Natural killer cell (primary cell): ENCODE data around the gene PEX14. TPM values are rescaled to one million over a fixed set of nuclear protein-coding genes. Genes with fewer than 3 reads are reported as not detected.

Experiments used
- ATAC-seq, 3 donors: fragments of 150-1000 bp in 2 of 3; fragments of 200-7000 bp in 1 of 3; cut with Tn5 transposase; 1 replicate in 1 of 3; 2 replicates in 2 of 3; pipeline ENCODE4 v1.10.0; 2021; ENCODE audit warnings: mild to moderate bottlenecking in 2 of 3, moderate library complexity in 2 of 3
- DNase-seq, 2 donors: peaks; one replicate each; pipeline versions ENCODE4 v3.0.0 to v3.0.0-alpha.2; 2013 to 2021; ENCODE audit warnings: mixed read lengths in 1 of 2
- H3K27ac ChIP-seq: one replicate; pipeline ENCODE4 v1.5.1; 2013; ENCODE audit warnings: mild to moderate bottlenecking, low read length
- H3K27me3 ChIP-seq: one replicate; pipeline ENCODE4 v1.6.1; 2013; ENCODE audit warnings: low read length; ENCODE audit not compliant: control insufficient read depth, insufficient read depth
- H3K36me3 ChIP-seq: one replicate; pipeline ENCODE4 v1.6.1; 2013; ENCODE audit warnings: low read length; ENCODE audit not compliant: control insufficient read depth, insufficient read depth
- H3K4me1 ChIP-seq: one replicate; pipeline ENCODE4 v1.6.1; 2013; ENCODE audit warnings: low read length; ENCODE audit not compliant: control insufficient read depth, insufficient read depth
- H3K4me3 ChIP-seq: one replicate; pipeline ENCODE4 v1.5.1; 2013; ENCODE audit warnings: low read length
- H3K9me3 ChIP-seq: one replicate; pipeline ENCODE4 v1.6.1; 2013; ENCODE audit warnings: low read length; ENCODE audit not compliant: control insufficient read depth, insufficient read depth
- H3K27ac Mint-ChIP-seq, 2 donors: one replicate each; pipeline ENCODE4 v1.8.0; 2022; ENCODE audit warnings: mild to moderate bottlenecking in 2 of 2, mixed read lengths in 2 of 2, moderate library complexity in 1 of 2
- H3K27me3 Mint-ChIP-seq, 2 donors: one replicate each; pipeline ENCODE4 v1.8.0; 2022; ENCODE audit warnings: low read depth in 2 of 2, mixed read lengths in 2 of 2
- H3K36me3 Mint-ChIP-seq: one replicate; pipeline ENCODE4 v1.8.0; 2022; ENCODE audit warnings: mixed read lengths
- H3K4me1 Mint-ChIP-seq, 2 donors: one replicate each; pipeline ENCODE4 v1.8.0; 2022; ENCODE audit warnings: mixed read lengths in 2 of 2
- H3K4me3 Mint-ChIP-seq: one replicate; pipeline ENCODE4 v1.8.0; 2022; ENCODE audit warnings: mild to moderate bottlenecking, moderate library complexity, mixed read lengths
- H3K9me3 Mint-ChIP-seq, 2 donors: one replicate each; pipeline ENCODE4 v1.8.0; 2022; ENCODE audit warnings: mixed read lengths in 2 of 2
- CTCF ChIP-seq: fragments of 200-600 bp; IDR thresholded peaks from one replicate; pipeline ENCODE4 v1.8.0; 2022; ENCODE audit warnings: antibody characterized with exemption
- WGBS: methylation state at CpG from one replicate; pipeline ENCODE4 v1.1.7; 2013; ENCODE audit warnings: missing lambda C conversion rate; ENCODE audit not compliant: insufficient coverage; 5-methylcytosine and 5-hydroxymethylcytosine counted together
- intact Hi-C: fragments of 100-400 bp; cut with micrococcal nuclease; formaldehyde crosslinking; loops from one replicate; pipeline ENCODE4 v1.14.2; 2022
- total RNA-seq, 4 donors: library from RNA; stranded (reverse); fragments of 120-200 nt in 1 of 4; gene quantifications; one replicate each; pipeline versions ENCODE4 v1.2.3 to v1.2.4, GENCODE V29; 2013 to 2022

PEX14 gene
- total RNA-seq, 3 donors from 2014 or later (not counting 1 experiment from before 2014, with no cell fraction given), result 21.4 to 27.3 (median 24.1) TPM

- DNase-seq (no peak), ATAC-seq (no peak)
- Histone ChIP-seq H3K36me3 (no peaks in the 10 kb centered on the region), H3K9me3 (no peaks in the 10 kb centered on the region), H3K4me1 (peaks cover 36% of the 10 kb centered on the region), H3K4me3 (peak overlapping the region; percentile 64), H3K27me3 (no peaks in the 10 kb centered on the region), H3K27ac (peak overlapping the region; percentile 81)
- Mint-ChIP-seq H3K4me3 (peak overlapping the region; percentile 96), H3K36me3 (no peaks in the 10 kb centered on the region), H3K27ac (peak overlapping the region; percentile 87 to 93), H3K27me3 (no peaks in the 10 kb centered on the region), H3K4me1 (peaks cover 41 to 48% of the 10 kb centered on the region in 2 donors), H3K9me3 (no peaks in the 10 kb centered on the region)
- no peak for TF ChIP-seq CTCF
- intact Hi-C loops, result loop anchor here (2.0 kb wide), 1 partner anchor 77 kb away; the partner anchor contains the start of gene PGD
- 8% methylated on average over 10 of the region's 13 CpGs for WGBS
Observed at GRCh38 chr1:10475510-10475909, 760 bp downstream of the PEX14 start.

- intact Hi-C loops, result no loop called here
- Histone ChIP-seq H3K27me3 (no peaks in the 10 kb centered on the region), H3K27ac (no peak overlapping the region), H3K4me3 (no peak overlapping the region), H3K9me3 (no peaks in the 10 kb centered on the region), H3K4me1 (peaks cover 15% of the 10 kb centered on the region), H3K36me3 (no peaks in the 10 kb centered on the region)
- no peak for DNase-seq
- H3K4me1 Mint-ChIP-seq, result peaks cover 20 to 28% of the 10 kb centered on the region in 2 donors
- no peak overlapping the region for H3K27ac Mint-ChIP-seq
- TF ChIP-seq CTCF, result no peak
- no peaks in the 10 kb centered on the region for H3K27me3 Mint-ChIP-seq
- H3K36me3 Mint-ChIP-seq, result no peaks in the 10 kb centered on the region
- no peak for ATAC-seq
- H3K9me3 Mint-ChIP-seq, result no peaks in the 10 kb centered on the region
- 87% methylated on average over 8 of the region's 8 CpGs for WGBS
- H3K4me3 Mint-ChIP-seq, result no peak overlapping the region
Observed at GRCh38 chr1:10479296-10479695, 4.5 kb downstream of the PEX14 start.

GRCh38 chr1:10480614-10481013, 5.9 kb downstream of the PEX14 start:
- H3K36me3 ChIP-seq, result no peaks in the 10 kb centered on the region
- H3K36me3 Mint-ChIP-seq, result no peaks in the 10 kb centered on the region
- intact Hi-C loops, result no loop called here
- DNase-seq (no peak), ATAC-seq (no peak)
- H3K4me1 ChIP-seq, result peaks cover 9% of the 10 kb centered on the region
- no peaks in the 10 kb centered on the region for H3K27me3 ChIP-seq
- no peak overlapping the region for H3K4me3 ChIP-seq
- H3K4me1 Mint-ChIP-seq, result peaks cover 9 to 23% of the 10 kb centered on the region in 2 donors
- no CpG with 5 or more reads among the region's 2 CpGs for WGBS
- no peak overlapping the region for H3K27ac Mint-ChIP-seq
- no peak overlapping the region for H3K27ac ChIP-seq
- H3K27me3 Mint-ChIP-seq, result no peaks in the 10 kb centered on the region
- H3K4me3 Mint-ChIP-seq, result no peak overlapping the region
- TF ChIP-seq CTCF, result no peak
- no peaks in the 10 kb centered on the region for H3K9me3 ChIP-seq
- no peaks in the 10 kb centered on the region for H3K9me3 Mint-ChIP-seq

- intact Hi-C loops, result no loop called here
- Histone ChIP-seq H3K4me1 (peaks cover 4% of the 10 kb centered on the region), H3K27ac (no peak overlapping the region), H3K36me3 (no peaks in the 10 kb centered on the region), H3K27me3 (no peaks in the 10 kb centered on the region), H3K4me3 (no peak overlapping the region), H3K9me3 (no peaks in the 10 kb centered on the region)
- Mint-ChIP-seq H3K27ac (no peak overlapping the region), H3K27me3 (no peaks in the 10 kb centered on the region), H3K36me3 (no peaks in the 10 kb centered on the region), H3K4me1 (peaks cover 0 to 13% of the 10 kb centered on the region in 2 donors), H3K9me3 (no peaks in the 10 kb centered on the region), H3K4me3 (no peak overlapping the region)
- TF ChIP-seq CTCF, result no peak
- peak in 1 of 3 donors; percentile 52 for ATAC-seq
- no peak for DNase-seq
- WGBS, result 79% methylated on average over 6 of the region's 6 CpGs
Observed at GRCh38 chr1:10484521-10484920, 9.8 kb downstream of the PEX14 start.
